NT2/D1 (cell line): ENCODE measurements around the gene EHD3.

Experiments used
- DNase-seq: peaks from one replicate; pipeline ENCODE4 v3.0.0-alpha.2; 2011; ENCODE audit warnings: low read depth, low spot score
- H3K27me3 ChIP-seq: 2 replicates; pipeline ENCODE4 v1.6.0; 2011; ENCODE audit warnings: mild to moderate bottlenecking; ENCODE audit not compliant: insufficient read length, insufficient read depth
- H3K36me3 ChIP-seq: 2 replicates; pipeline ENCODE4 v1.6.1; 2011; ENCODE audit warnings: mild to moderate bottlenecking, low read length, mixed read lengths; ENCODE audit not compliant: insufficient read depth, insufficient read length
- H3K4me1 ChIP-seq: 2 replicates; pipeline ENCODE4 v1.5.1; 2011; ENCODE audit not compliant: insufficient read depth, insufficient read length
- H3K4me3 ChIP-seq: 2 replicates; pipeline ENCODE4 v1.5.1; 2011; ENCODE audit warnings: low read depth; ENCODE audit not compliant: insufficient read length
- H3K9ac ChIP-seq: 2 replicates; pipeline ENCODE4 v1.6.0; 2011; ENCODE audit warnings: low read depth; ENCODE audit not compliant: insufficient read length
- H3K9me3 ChIP-seq: 2 replicates; pipeline ENCODE4 v1.5.1; 2011; ENCODE audit warnings: mild to moderate bottlenecking, low read length; ENCODE audit not compliant: insufficient read depth
- SUZ12 ChIP-seq: IDR thresholded peaks from 2 replicates; pipeline ENCODE4 v1.6.1; 2011; ENCODE audit not compliant: insufficient read length, insufficient read depth; ENCODE audit errors: extremely low read depth
- YY1 ChIP-seq: IDR thresholded peaks from 2 replicates; pipeline ENCODE4 v1.6.1; 2011; ENCODE audit not compliant: insufficient read length, insufficient read depth
- ZNF274 ChIP-seq: IDR thresholded peaks from 2 replicates; pipeline ENCODE4 v1.6.1; 2011; ENCODE audit warnings: mild to moderate bottlenecking, low read depth, low read length

EHD3 gene

GRCh38 chr2:31192851-31193392, 41.0 kb upstream of the EHD3 start:
- DNase-seq, result no peak
- Histone ChIP-seq H3K27me3 (no peaks in the 10 kb centered on the region), H3K9ac (no peak overlapping the region), H3K9me3 (no peaks in the 10 kb centered on the region), H3K36me3 (no peaks in the 10 kb centered on the region), H3K4me3 (no peak overlapping the region), H3K4me1 (no peaks in the 10 kb centered on the region)
- TF ChIP-seq SUZ12 (no peak), ZNF274 (no peak), YY1 (no peak)

- no peak overlapping the region for H3K4me3 ChIP-seq
- no peak for DNase-seq
- H3K9me3 ChIP-seq, result no peaks in the 10 kb centered on the region
- TF ChIP-seq YY1, result no peak
- TF ChIP-seq SUZ12, result no peak
- no peak for TF ChIP-seq ZNF274
- H3K9ac ChIP-seq, result no peak overlapping the region
- no peaks in the 10 kb centered on the region for H3K4me1 ChIP-seq
- no peaks in the 10 kb centered on the region for H3K27me3 ChIP-seq
- no peaks in the 10 kb centered on the region for H3K36me3 ChIP-seq
Observed at GRCh38 chr2:31193806-31194205, 40.1 kb upstream of the EHD3 start.

DNA sequence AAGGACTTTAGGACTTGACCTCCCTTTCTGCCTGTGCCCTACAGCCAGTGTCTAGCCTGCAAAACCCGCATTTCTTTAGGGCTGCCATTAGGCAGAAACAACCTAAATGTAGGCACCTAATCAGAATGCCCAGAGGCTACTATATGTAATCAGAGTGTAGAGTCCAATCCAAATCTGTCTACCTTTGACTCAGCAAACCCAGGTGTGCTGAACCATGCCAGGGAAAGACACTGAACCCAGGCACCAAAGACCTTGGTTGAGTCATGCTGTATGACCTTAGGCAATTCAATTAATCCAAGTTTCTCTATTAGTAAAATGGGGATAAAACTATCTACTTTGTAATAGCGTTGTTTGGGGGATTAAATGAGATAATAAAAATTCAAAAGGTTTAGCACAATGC, 37.3 kb upstream of the EHD3 start:
- H3K4me1 ChIP-seq, result no peaks in the 10 kb centered on the region
- TF ChIP-seq SUZ12 (no peak), YY1 (no peak), ZNF274 (no peak)
- H3K9me3 ChIP-seq, result no peaks in the 10 kb centered on the region
- no peaks in the 10 kb centered on the region for H3K36me3 ChIP-seq
- H3K27me3 ChIP-seq, result no peaks in the 10 kb centered on the region
- no peak for DNase-seq
- H3K9ac ChIP-seq, result no peak overlapping the region
- H3K4me3 ChIP-seq, result no peak overlapping the region

DNA sequence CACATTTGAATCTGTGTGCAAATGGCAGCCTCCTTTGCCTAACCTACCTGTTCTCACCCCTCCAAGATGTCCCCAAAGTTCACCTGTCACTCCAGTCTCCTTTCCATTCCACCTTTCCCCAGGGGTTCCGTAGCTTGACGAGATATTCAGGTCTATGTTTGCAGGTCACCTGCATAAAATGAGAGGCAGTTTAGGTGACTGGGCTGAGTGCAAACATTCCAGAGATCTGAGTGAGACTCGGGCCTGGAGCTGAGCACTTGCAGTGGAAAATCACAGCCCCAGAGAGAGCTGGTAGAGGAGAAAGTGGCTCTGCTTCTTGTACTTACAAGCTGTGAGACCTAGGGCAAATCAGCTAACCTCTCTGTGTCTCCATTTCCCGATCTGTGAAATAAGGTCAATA, 36.8 kb upstream of the EHD3 start:
- Histone ChIP-seq H3K4me1 (no peaks in the 10 kb centered on the region), H3K4me3 (no peak overlapping the region), H3K27me3 (no peaks in the 10 kb centered on the region), H3K9me3 (no peaks in the 10 kb centered on the region), H3K36me3 (no peaks in the 10 kb centered on the region), H3K9ac (no peak overlapping the region)
- DNase-seq, result no peak
- TF ChIP-seq ZNF274 (no peak), SUZ12 (no peak), YY1 (no peak)

GRCh38 chr2:31197669-31198068, 36.3 kb upstream of the EHD3 start:
- Histone ChIP-seq H3K9me3 (no peaks in the 10 kb centered on the region), H3K9ac (no peak overlapping the region), H3K4me3 (no peak overlapping the region), H3K4me1 (no peaks in the 10 kb centered on the region), H3K36me3 (no peaks in the 10 kb centered on the region), H3K27me3 (no peaks in the 10 kb centered on the region)
- no peak for TF ChIP-seq SUZ12
- DNase-seq, result no peak

DNA sequence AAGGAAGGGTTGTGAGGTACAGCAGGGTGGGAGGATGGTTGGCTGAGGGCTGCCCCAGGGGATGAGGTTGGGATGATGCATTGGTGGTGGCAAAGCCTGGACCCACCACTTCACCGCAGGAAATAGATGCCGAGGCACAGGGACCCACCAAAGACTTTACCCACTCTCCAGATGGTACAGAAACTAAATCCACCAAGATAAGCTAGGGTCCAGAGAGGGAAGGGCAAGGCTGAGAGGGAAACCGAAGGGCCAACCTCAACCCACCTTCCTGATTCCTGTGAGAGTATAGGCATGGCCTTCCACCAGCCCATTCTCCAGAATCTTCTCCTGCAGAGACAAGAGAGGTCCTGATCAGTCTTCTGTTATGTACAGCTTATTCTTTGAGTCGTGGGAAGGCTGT, 34.7 kb upstream of the EHD3 start:
- no peak overlapping the region for H3K4me3 ChIP-seq
- no peaks in the 10 kb centered on the region for H3K9me3 ChIP-seq
- H3K36me3 ChIP-seq, result no peaks in the 10 kb centered on the region
- DNase-seq, result no peak
- no peak overlapping the region for H3K9ac ChIP-seq
- H3K27me3 ChIP-seq, result no peaks in the 10 kb centered on the region
- H3K4me1 ChIP-seq, result no peaks in the 10 kb centered on the region
- TF ChIP-seq YY1, result no peak
- TF ChIP-seq ZNF274, result no peak
- TF ChIP-seq SUZ12, result no peak

DNA sequence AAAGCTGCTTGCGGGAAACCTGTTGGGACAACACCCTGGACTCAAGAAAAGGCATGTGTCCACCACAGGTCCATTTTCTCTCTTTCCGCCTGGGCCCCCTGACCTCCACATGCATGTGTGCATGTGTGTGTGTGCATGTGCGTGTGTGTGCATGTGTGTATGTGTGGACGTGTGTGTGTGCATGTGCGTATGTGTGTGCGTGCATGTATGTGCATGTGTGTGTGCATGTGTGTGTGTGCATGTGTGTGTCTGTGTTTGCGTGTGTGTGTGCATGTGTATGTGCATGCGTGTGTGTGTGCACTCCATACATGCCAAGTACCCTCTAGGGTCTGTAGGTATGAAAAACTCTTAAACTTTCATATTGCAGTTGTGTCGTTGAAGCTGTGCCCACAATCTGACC, 33.0 kb upstream of the EHD3 start:
- Histone ChIP-seq H3K4me1 (no peaks in the 10 kb centered on the region), H3K9me3 (no peaks in the 10 kb centered on the region), H3K4me3 (no peak overlapping the region), H3K9ac (no peak overlapping the region), H3K36me3 (no peaks in the 10 kb centered on the region), H3K27me3 (no peaks in the 10 kb centered on the region)
- no peak for DNase-seq
- TF ChIP-seq ZNF274 (no peak), SUZ12 (no peak), YY1 (no peak)

- DNase-seq, result no peak
- TF ChIP-seq ZNF274 (no peak), YY1 (no peak), SUZ12 (no peak)
- Histone ChIP-seq H3K9me3 (no peaks in the 10 kb centered on the region), H3K9ac (no peak overlapping the region), H3K4me1 (no peaks in the 10 kb centered on the region), H3K27me3 (no peaks in the 10 kb centered on the region), H3K36me3 (no peaks in the 10 kb centered on the region), H3K4me3 (no peak overlapping the region)
Observed at GRCh38 chr2:31202041-31202440, 31.9 kb upstream of the EHD3 start.
